ENCODE measurements around the gene AKAP6.

Gene AKAP6

GRCh38 chr14:32661216-32661615 lies 332.1 kb downstream of the AKAP6 start:
- no peak for DNase-seq (ENCODE audit: low read depth in 3 of 3, low spot score in 1 of 3)

- DNase-seq (ENCODE audit: low read depth in 3 of 3, low spot score in 1 of 3): no peak
These were observed 333.1 kb downstream of the AKAP6 start for GRCh38 chr14:32662211-32662610.

- DNase-seq (ENCODE audit: low read depth in 3 of 3, low spot score in 1 of 3): no peak
These were observed 337.2 kb downstream of the AKAP6 start for GRCh38 chr14:32666308-32666707.

GRCh38 chr14:32667287-32667686 lies 338.2 kb downstream of the AKAP6 start:
- no peak for DNase-seq (ENCODE audit: low read depth in 3 of 3, low spot score in 1 of 3)

- no peak for DNase-seq (ENCODE audit: low read depth in 3 of 3, low spot score in 1 of 3)
These were observed 338.7 kb downstream of the AKAP6 start for GRCh38 chr14:32667791-32668190.

GRCh38 chr14:32669391-32669790 lies 340.3 kb downstream of the AKAP6 start:
- DNase-seq (ENCODE audit: low read depth in 3 of 3, low spot score in 1 of 3): no peak

- no peak for DNase-seq (ENCODE audit: low read depth in 3 of 3, low spot score in 1 of 3)
These were observed 346.3 kb downstream of the AKAP6 start for GRCh38 chr14:32675433-32675832.

GRCh38 chr14:32677129-32677780 lies 348.2 kb downstream of the AKAP6 start:
- no peak for DNase-seq (ENCODE audit: low read depth in 3 of 3, low spot score in 1 of 3)

GRCh38 chr14:32678088-32678487 lies 349.0 kb downstream of the AKAP6 start:
- no peak for DNase-seq (ENCODE audit: low read depth in 3 of 3, low spot score in 1 of 3)

- no peak for DNase-seq (ENCODE audit: low read depth in 3 of 3, low spot score in 1 of 3)
These were observed 351.0 kb downstream of the AKAP6 start for GRCh38 chr14:32679927-32680612.

GRCh38 chr14:32681598-32681997 lies 352.5 kb downstream of the AKAP6 start:
- no peak for DNase-seq (ENCODE audit: low read depth in 3 of 3, low spot score in 1 of 3)

GRCh38 chr14:32682214-32682613 lies 353.1 kb downstream of the AKAP6 start:
- DNase-seq (ENCODE audit: low read depth in 3 of 3, low spot score in 1 of 3): no peak

- DNase-seq (ENCODE audit: low read depth in 3 of 3, low spot score in 1 of 3): no peak
These were observed 354.6 kb downstream of the AKAP6 start for GRCh38 chr14:32683679-32684078.

GRCh38 chr14:32688941-32689340 lies 359.8 kb downstream of the AKAP6 start:
- DNase-seq (ENCODE audit: low read depth in 3 of 3, low spot score in 1 of 3): no peak

GRCh38 chr14:32692441-32692840 lies 363.3 kb downstream of the AKAP6 start:
- DNase-seq (ENCODE audit: low read depth in 3 of 3, low spot score in 1 of 3): no peak

GRCh38 chr14:32693114-32693513 lies 364.0 kb downstream of the AKAP6 start:
- no peak for DNase-seq (ENCODE audit: low read depth in 3 of 3, low spot score in 1 of 3)

- no peak for DNase-seq (ENCODE audit: low read depth in 3 of 3, low spot score in 1 of 3)
These were observed 365.8 kb downstream of the AKAP6 start for GRCh38 chr14:32694795-32695449.

- DNase-seq (ENCODE audit: low read depth in 3 of 3, low spot score in 1 of 3): no peak
These were observed 367.4 kb downstream of the AKAP6 start for GRCh38 chr14:32696325-32697091.

- no peak for DNase-seq (ENCODE audit: low read depth in 3 of 3, low spot score in 1 of 3)
These were observed 368.0 kb downstream of the AKAP6 start for GRCh38 chr14:32697114-32697513.

GRCh38 chr14:32697704-32698103 lies 368.6 kb downstream of the AKAP6 start:
- no peak for DNase-seq (ENCODE audit: low read depth in 3 of 3, low spot score in 1 of 3)

GRCh38 chr14:32698831-32699230 lies 369.7 kb downstream of the AKAP6 start:
- DNase-seq (ENCODE audit: low read depth in 3 of 3, low spot score in 1 of 3): no peak

- no peak for DNase-seq (ENCODE audit: low read depth in 3 of 3, low spot score in 1 of 3)
These were observed 372.4 kb downstream of the AKAP6 start for GRCh38 chr14:32701475-32701874.

Data from stimulated activated CD4-positive, alpha-beta T cell treated with anti-CD3 and anti-CD28 coated beads, TNF-alpha, amount 100 ng/mL, for 1 hour (primary cell).